H9 (cell line): ENCODE data around the gene QRICH2. TPM values are rescaled to one million over a fixed set of nuclear protein-coding genes. Genes with fewer than 3 reads are reported as not detected.

Experiments
- DNase-seq: peaks from one replicate; pipeline ENCODE4 v3.0.0-alpha.2; 2017
- H2AFZ ChIP-seq: one replicate; pipeline ENCODE4 v1.6.1; 2013; ENCODE audit warnings: mild to moderate bottlenecking, low read length, control low read depth, moderate library complexity
- H2AK5ac ChIP-seq: 2 replicates; pipeline ENCODE4 v1.6.1; 2013; ENCODE audit warnings: low read length, control low read depth, mixed read lengths; ENCODE audit not compliant: insufficient read length
- H2BK120ac ChIP-seq: one replicate; pipeline ENCODE4 v1.6.1; 2013; ENCODE audit warnings: low read depth, mild to moderate bottlenecking, low read length, control low read depth, inconsistent platforms; ENCODE audit not compliant: poor library complexity, severe bottlenecking
- H2BK12ac ChIP-seq: 2 replicates; pipeline ENCODE4 v1.6.1; 2013; ENCODE audit warnings: low read length, control low read depth, mixed read lengths, low read depth; ENCODE audit not compliant: insufficient read length
- H2BK15ac ChIP-seq: 2 replicates; pipeline ENCODE4 v1.6.1; 2013; ENCODE audit warnings: low read depth, low read length, control low read depth
- H2BK20ac ChIP-seq: one replicate; pipeline ENCODE4 v1.6.1; 2013; ENCODE audit warnings: low read depth, mild to moderate bottlenecking, low read length, control low read depth, inconsistent platforms; ENCODE audit not compliant: poor library complexity, severe bottlenecking
- H2BK5ac ChIP-seq: 2 replicates; pipeline ENCODE4 v1.6.1; 2013; ENCODE audit warnings: low read length, control low read depth, mixed read lengths; ENCODE audit not compliant: insufficient read length
- H3K14ac ChIP-seq: 2 replicates; pipeline ENCODE4 v1.6.1; 2013; ENCODE audit warnings: low read length, control low read depth; ENCODE audit not compliant: insufficient read depth
- H3K18ac ChIP-seq: 2 replicates; pipeline ENCODE4 v1.6.1; 2013; ENCODE audit warnings: low read depth, mild to moderate bottlenecking, mixed read lengths, low read length, control low read depth; ENCODE audit not compliant: insufficient read length
- H3K23ac ChIP-seq: 2 replicates; pipeline ENCODE4 v1.6.1; 2013; ENCODE audit warnings: low read length, control low read depth, mixed read lengths, low read depth; ENCODE audit not compliant: insufficient read length
- H3K23me2 ChIP-seq: 2 replicates; pipeline ENCODE4 v1.6.1; 2013; ENCODE audit warnings: low read depth, mild to moderate bottlenecking, mixed read lengths, low read length, control low read depth; ENCODE audit not compliant: insufficient read length, poor library complexity, severe bottlenecking
- H3K27ac ChIP-seq: 2 replicates; pipeline ENCODE4 v1.5.1; 2013; ENCODE audit warnings: low read length, control low read depth, mixed read lengths, low read depth; ENCODE audit not compliant: insufficient read length
- H3K27me3 ChIP-seq: 2 replicates; pipeline ENCODE4 v1.6.1; 2013; ENCODE audit warnings: low read length, control low read depth, inconsistent platforms; ENCODE audit not compliant: insufficient read depth
- H3K4ac ChIP-seq: 2 replicates; pipeline ENCODE4 v1.6.1; 2013; ENCODE audit warnings: low read depth, mild to moderate bottlenecking, control low read depth, inconsistent platforms, low read length, moderate library complexity
- H3K4me1 ChIP-seq: 2 replicates; pipeline ENCODE4 v1.6.1; 2013; ENCODE audit warnings: low read length, control low read depth, inconsistent platforms; ENCODE audit not compliant: insufficient read depth
- H3K4me2 ChIP-seq: 2 replicates; pipeline ENCODE4 v1.6.1; 2013; ENCODE audit warnings: low read length, control low read depth, mixed read lengths; ENCODE audit not compliant: insufficient read length, insufficient read depth
- H3K56ac ChIP-seq: 2 replicates; pipeline ENCODE4 v1.6.1; 2013; ENCODE audit warnings: low read depth, mild to moderate bottlenecking, mixed read lengths, low read length, control low read depth; ENCODE audit not compliant: insufficient read length
- H3K79me1 ChIP-seq: 2 replicates; pipeline ENCODE4 v1.6.1; 2013; ENCODE audit warnings: low read depth, mild to moderate bottlenecking, moderate library complexity, low read length, control low read depth, inconsistent platforms; ENCODE audit not compliant: insufficient read depth, poor library complexity, severe bottlenecking
- H3K79me2 ChIP-seq: 2 replicates; pipeline ENCODE4 v1.6.1; 2013; ENCODE audit warnings: low read length, control low read depth, inconsistent platforms; ENCODE audit not compliant: insufficient read depth
- H3K9ac ChIP-seq: 2 replicates; pipeline ENCODE4 v1.6.1; 2013; ENCODE audit warnings: low read length, control low read depth, mixed read lengths; ENCODE audit not compliant: insufficient read length; ENCODE audit errors: extremely low read depth
- H3K9me3 ChIP-seq: one replicate; pipeline ENCODE4 v1.6.1; 2013; ENCODE audit warnings: low read depth, low read length, inconsistent platforms; ENCODE audit not compliant: control insufficient read depth
- H3T11ph ChIP-seq: one replicate; pipeline ENCODE4 v1.6.1; 2013; ENCODE audit warnings: mild to moderate bottlenecking, low read length, control low read depth, inconsistent platforms
- H4K20me1 ChIP-seq: one replicate; pipeline ENCODE4 v1.6.1; 2013; ENCODE audit not compliant: control insufficient read depth, insufficient read length, insufficient read depth
- H4K5ac ChIP-seq: 2 replicates; pipeline ENCODE4 v1.6.1; 2013; ENCODE audit warnings: low read depth, mild to moderate bottlenecking, mixed read lengths, low read length, control low read depth; ENCODE audit not compliant: insufficient read length
- H4K8ac ChIP-seq: replicated peaks from 2 replicates; pipeline ENCODE4 v1.6.1; 2013; ENCODE audit warnings: low read length, control low read depth, mixed read lengths, low read depth; ENCODE audit not compliant: insufficient read length
- H4K91ac ChIP-seq: 2 replicates; pipeline ENCODE4 v1.6.1; 2013; ENCODE audit warnings: low read depth, mild to moderate bottlenecking, moderate library complexity, mixed read lengths, low read length, control low read depth; ENCODE audit not compliant: insufficient read length
- H3K27ac Mint-ChIP-seq, 3 experiments: 2 replicates in 2 of 3; 3 replicates in 1 of 3; pipeline ENCODE4 v1.8.0; 2020 to 2021; ENCODE audit warnings: mixed read lengths in 3 of 3, mild to moderate bottlenecking in 1 of 3, moderate library complexity in 1 of 3
- H3K27me3 Mint-ChIP-seq: 2 replicates; pipeline ENCODE4 v1.8.0; 2021; ENCODE audit warnings: low read depth, mild to moderate bottlenecking, moderate library complexity, mixed read lengths
- H3K36me3 Mint-ChIP-seq, 3 experiments: 2 replicates in 2 of 3; 3 replicates in 1 of 3; pipeline ENCODE4 v1.8.0; 2020 to 2021; ENCODE audit warnings: low read depth in 3 of 3, mixed read lengths in 3 of 3; ENCODE audit not compliant: insufficient read depth in 1 of 3
- H3K4me1 Mint-ChIP-seq, 2 experiments: 2 replicates each; pipeline ENCODE4 v1.8.0; 2020; ENCODE audit warnings: mixed read lengths in 2 of 2
- H3K4me3 Mint-ChIP-seq, 2 experiments: 2 replicates in 1 of 2; 3 replicates in 1 of 2; pipeline ENCODE4 v1.8.0; 2020 to 2021; ENCODE audit warnings: mild to moderate bottlenecking in 2 of 2, mixed read lengths in 2 of 2, moderate library complexity in 1 of 2
- H3K9me3 Mint-ChIP-seq, 2 experiments: 2 replicates in 1 of 2; 3 replicates in 1 of 2; pipeline ENCODE4 v1.8.0; 2020; ENCODE audit warnings: mild to moderate bottlenecking in 2 of 2, mixed read lengths in 2 of 2, moderate library complexity in 1 of 2
- WGBS: extraction: QIAGEN DNeasy Blood & Tissue Kit; methylation state at CpG from one replicate; pipeline ENCODE4 v1.1.7; 2013; ENCODE audit warnings: missing lambda C conversion rate, low lambda C conversion rate, mixed read lengths; ENCODE audit not compliant: insufficient read length; ENCODE audit errors: extremely low coverage; 5-methylcytosine and 5-hydroxymethylcytosine counted together
- total RNA-seq: library from RNA; stranded (reverse); gene quantifications from 2 replicates; pipeline ENCODE4 v1.2.1, GENCODE V29; 2021
- TF ChIP-seq, protein P1 (sequence below): fragments of 200-600 bp; sonication (generic); conservative IDR thresholded peaks from 3 replicates; pipeline ENCODE4 v1.8.0; 2021; ENCODE audit warnings: antibody characterized with exemption, mild to moderate bottlenecking

Gene QRICH2
- total RNA-seq, 1 experiment from 2014 or later, result 3.2 TPM

DNA sequence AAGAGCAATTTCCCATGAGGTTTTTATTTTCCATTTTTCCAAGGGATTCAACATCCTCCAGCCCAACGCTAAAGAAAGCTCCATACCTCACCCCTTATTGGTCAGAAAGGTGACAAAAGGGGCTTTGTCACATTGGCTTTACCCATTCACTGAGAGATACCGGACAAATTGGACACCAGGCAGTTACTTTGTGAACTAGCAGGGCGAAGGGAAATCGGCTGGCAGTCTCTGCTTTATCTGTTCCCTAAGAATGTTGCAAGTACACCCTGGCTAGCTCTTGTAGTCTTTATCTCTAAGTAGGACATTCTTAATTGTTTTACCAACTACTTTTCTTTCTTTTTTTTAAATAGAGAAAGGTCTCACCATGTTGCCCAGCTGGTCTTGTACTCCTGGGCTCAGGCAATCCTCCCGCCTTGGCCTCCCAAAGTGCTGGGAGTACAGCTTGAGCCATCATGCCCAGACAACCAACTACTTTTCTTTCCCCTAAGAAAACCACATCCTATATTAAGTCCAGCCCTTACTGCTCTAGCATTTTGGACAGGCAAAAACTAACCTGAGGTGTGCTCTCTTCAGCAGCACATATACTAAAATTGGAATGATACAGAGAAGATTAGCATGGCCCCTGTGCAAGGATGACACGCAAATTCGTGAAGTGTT lies 28.8 kb upstream of the QRICH2 start:
- DNase-seq, result no peak
- H3K14ac ChIP-seq, result no peak overlapping the region
- no peak overlapping the region for H3K4me2 ChIP-seq
- H3K27me3 Mint-ChIP-seq, result no peaks in the 10 kb centered on the region
- H3K23ac ChIP-seq, result no peak overlapping the region
- H2BK15ac ChIP-seq, result no peak overlapping the region
- H3K27me3 ChIP-seq, result no peaks in the 10 kb centered on the region
- H3K4me1 Mint-ChIP-seq, result peaks cover 6 to 8% of the 10 kb centered on the region in 2 experiments; a peak in 3 of 4 replicates
- no peak overlapping the region for H4K8ac ChIP-seq
- H3K36me3 Mint-ChIP-seq, result peaks cover 2 to 16% (median 2%) of the 10 kb centered on the region in 3 experiments; a peak in 6 of 7 replicates
- H2BK120ac ChIP-seq, result no peak overlapping the region
- H3K27ac ChIP-seq, result no peak overlapping the region
- H3K79me1 ChIP-seq, result peaks cover 3% of the 10 kb centered on the region
- H3K27ac Mint-ChIP-seq, result peak overlapping the region; percentile 59 to 78 (median 59); a peak in 3 of 7 replicates
- H3K9me3 Mint-ChIP-seq, result no peaks in the 10 kb centered on the region; a peak in 1 of 5 replicates
- H3K79me2 ChIP-seq, result no peaks in the 10 kb centered on the region
- no peak overlapping the region for H4K5ac ChIP-seq
- H2AFZ ChIP-seq, result no peak overlapping the region
- H3K4ac ChIP-seq, result no peak overlapping the region
- no peak overlapping the region for H3K9ac ChIP-seq
- no peaks in the 10 kb centered on the region for H3K4me1 ChIP-seq
- no peak overlapping the region for H3K18ac ChIP-seq
- no peak overlapping the region for H4K91ac ChIP-seq
- no CpG with 5 or more reads among the region's 7 CpGs for WGBS
- H4K20me1 ChIP-seq, result no peaks in the 10 kb centered on the region
- TF ChIP-seq, protein P1, sequence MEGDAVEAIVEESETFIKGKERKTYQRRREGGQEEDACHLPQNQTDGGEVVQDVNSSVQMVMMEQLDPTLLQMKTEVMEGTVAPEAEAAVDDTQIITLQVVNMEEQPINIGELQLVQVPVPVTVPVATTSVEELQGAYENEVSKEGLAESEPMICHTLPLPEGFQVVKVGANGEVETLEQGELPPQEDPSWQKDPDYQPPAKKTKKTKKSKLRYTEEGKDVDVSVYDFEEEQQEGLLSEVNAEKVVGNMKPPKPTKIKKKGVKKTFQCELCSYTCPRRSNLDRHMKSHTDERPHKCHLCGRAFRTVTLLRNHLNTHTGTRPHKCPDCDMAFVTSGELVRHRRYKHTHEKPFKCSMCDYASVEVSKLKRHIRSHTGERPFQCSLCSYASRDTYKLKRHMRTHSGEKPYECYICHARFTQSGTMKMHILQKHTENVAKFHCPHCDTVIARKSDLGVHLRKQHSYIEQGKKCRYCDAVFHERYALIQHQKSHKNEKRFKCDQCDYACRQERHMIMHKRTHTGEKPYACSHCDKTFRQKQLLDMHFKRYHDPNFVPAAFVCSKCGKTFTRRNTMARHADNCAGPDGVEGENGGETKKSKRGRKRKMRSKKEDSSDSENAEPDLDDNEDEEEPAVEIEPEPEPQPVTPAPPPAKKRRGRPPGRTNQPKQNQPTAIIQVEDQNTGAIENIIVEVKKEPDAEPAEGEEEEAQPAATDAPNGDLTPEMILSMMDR, result no peak
- H2AK5ac ChIP-seq, result no peak overlapping the region
- H3K9me3 ChIP-seq, result no peaks in the 10 kb centered on the region
- H2BK20ac ChIP-seq, result no peak overlapping the region
- H3T11ph ChIP-seq, result no peak overlapping the region
- no peak overlapping the region for H3K56ac ChIP-seq
- H2BK5ac ChIP-seq, result no peak overlapping the region
- no peak overlapping the region for H3K4me3 Mint-ChIP-seq
- H2BK12ac ChIP-seq, result no peak overlapping the region
- H3K23me2 ChIP-seq, result no peaks in the 10 kb centered on the region
